ENCODE data around the gene PDE4B. TPM values are rescaled to one million over a fixed set of nuclear protein-coding genes. Genes with fewer than 3 reads are reported as not detected.

The PDE4B gene
- total and polyA plus RNA-seq, 10 of the 15 experiments (the other 5 are each of a cell fraction or from before 2014, with no cell fraction given): 3.0 to 13.2 (median 5.7) TPM

DNA sequence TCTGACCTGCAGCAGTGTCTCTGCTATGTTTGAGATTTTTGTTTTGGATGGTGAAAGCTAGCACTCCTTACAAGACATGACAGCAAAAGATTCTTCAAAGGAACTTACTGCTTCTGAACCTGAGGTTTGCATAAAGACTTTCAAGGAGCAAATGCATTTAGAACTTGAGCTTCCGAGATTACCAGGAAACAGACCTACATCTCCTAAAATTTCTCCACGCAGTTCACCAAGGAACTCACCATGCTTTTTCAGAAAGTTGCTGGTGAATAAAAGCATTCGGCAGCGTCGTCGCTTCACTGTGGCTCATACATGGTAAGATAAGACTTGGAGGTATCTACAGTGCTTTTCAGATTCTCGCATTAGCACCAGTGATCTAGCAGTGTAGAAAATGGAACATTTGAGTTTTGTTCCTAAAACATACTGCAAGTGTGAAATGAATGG lies 200.2 kb downstream of the PDE4B start (continued):
- TF ChIP-seq, protein P1, sequence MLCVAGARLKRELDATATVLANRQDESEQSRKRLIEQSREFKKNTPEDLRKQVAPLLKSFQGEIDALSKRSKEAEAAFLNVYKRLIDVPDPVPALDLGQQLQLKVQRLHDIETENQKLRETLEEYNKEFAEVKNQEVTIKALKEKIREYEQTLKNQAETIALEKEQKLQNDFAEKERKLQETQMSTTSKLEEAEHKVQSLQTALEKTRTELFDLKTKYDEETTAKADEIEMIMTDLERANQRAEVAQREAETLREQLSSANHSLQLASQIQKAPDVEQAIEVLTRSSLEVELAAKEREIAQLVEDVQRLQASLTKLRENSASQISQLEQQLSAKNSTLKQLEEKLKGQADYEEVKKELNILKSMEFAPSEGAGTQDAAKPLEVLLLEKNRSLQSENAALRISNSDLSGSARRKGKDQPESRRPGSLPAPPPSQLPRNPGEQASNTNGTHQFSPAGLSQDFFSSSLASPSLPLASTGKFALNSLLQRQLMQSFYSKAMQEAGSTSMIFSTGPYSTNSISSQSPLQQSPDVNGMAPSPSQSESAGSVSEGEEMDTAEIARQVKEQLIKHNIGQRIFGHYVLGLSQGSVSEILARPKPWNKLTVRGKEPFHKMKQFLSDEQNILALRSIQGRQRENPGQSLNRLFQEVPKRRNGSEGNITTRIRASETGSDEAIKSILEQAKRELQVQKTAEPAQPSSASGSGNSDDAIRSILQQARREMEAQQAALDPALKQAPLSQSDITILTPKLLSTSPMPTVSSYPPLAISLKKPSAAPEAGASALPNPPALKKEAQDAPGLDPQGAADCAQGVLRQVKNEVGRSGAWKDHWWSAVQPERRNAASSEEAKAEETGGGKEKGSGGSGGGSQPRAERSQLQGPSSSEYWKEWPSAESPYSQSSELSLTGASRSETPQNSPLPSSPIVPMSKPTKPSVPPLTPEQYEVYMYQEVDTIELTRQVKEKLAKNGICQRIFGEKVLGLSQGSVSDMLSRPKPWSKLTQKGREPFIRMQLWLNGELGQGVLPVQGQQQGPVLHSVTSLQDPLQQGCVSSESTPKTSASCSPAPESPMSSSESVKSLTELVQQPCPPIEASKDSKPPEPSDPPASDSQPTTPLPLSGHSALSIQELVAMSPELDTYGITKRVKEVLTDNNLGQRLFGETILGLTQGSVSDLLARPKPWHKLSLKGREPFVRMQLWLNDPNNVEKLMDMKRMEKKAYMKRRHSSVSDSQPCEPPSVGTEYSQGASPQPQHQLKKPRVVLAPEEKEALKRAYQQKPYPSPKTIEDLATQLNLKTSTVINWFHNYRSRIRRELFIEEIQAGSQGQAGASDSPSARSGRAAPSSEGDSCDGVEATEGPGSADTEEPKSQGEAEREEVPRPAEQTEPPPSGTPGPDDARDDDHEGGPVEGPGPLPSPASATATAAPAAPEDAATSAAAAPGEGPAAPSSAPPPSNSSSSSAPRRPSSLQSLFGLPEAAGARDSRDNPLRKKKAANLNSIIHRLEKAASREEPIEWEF (IDR thresholded peaks at IDR 0.05; ENCODE audit: insufficient replicate concordance, low read depth, low read length): no peak
- TF ChIP-seq HCFC1 (IDR thresholded peaks at IDR 0.05; ENCODE audit: low read length): no peak
- TF ChIP-seq, protein P2, sequence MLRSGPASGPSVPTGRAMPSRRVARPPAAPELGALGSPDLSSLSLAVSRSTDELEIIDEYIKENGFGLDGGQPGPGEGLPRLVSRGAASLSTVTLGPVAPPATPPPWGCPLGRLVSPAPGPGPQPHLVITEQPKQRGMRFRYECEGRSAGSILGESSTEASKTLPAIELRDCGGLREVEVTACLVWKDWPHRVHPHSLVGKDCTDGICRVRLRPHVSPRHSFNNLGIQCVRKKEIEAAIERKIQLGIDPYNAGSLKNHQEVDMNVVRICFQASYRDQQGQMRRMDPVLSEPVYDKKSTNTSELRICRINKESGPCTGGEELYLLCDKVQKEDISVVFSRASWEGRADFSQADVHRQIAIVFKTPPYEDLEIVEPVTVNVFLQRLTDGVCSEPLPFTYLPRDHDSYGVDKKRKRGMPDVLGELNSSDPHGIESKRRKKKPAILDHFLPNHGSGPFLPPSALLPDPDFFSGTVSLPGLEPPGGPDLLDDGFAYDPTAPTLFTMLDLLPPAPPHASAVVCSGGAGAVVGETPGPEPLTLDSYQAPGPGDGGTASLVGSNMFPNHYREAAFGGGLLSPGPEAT (IDR thresholded peaks at IDR 0.05; ENCODE audit: low read depth): no peak
- no peak for TF ChIP-seq ATF7 (IDR thresholded peaks at IDR 0.05; ENCODE audit: low read depth)

DNA sequence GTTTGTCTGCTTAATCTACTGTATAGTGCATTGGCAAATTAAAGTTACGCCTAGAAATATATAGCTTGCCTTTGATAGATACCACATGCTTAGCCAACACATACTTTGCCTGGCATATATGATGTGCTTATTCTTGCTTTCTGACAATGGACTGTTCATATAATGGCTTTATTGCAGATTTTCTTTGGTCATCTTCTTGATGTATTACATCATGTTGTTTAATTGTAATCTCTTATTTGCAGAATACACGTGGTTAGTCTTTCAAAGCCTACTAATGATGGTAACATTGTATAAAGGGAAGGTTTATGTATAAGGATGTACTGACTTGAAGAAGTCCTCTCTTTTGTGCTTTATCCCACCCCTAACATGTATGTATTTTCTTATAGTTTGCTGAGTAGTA lies 201.5 kb downstream of the PDE4B start:
- Histone ChIP-seq H3K27ac (ENCODE audit: control insufficient read depth, insufficient read depth) (no peak overlapping the region), H3K79me2 (ENCODE audit: control insufficient read depth, insufficient read depth, low read length) (no peaks in the 10 kb centered on the region), H3K9ac (ENCODE audit: control insufficient read depth, insufficient read depth, low read length) (no peak overlapping the region), H3K4me3 (no peak overlapping the region), H3K27me3 (replicated peaks in 1 of 2; ENCODE audit: control insufficient read depth in 2 of 2, insufficient read depth in 2 of 2, low read length in 1 of 2) (no peaks in the 10 kb centered on the region), H3K4me2 (ENCODE audit: control insufficient read depth, insufficient read depth) (no peak overlapping the region), H3K36me3 (ENCODE audit: control insufficient read depth in 2 of 2, insufficient read depth in 2 of 2, low read length in 1 of 2) (no peaks in the 10 kb centered on the region), H2AFZ (ENCODE audit: control insufficient read depth, low read depth, low read length) (no peak overlapping the region), H4K20me1 (ENCODE audit: control insufficient read depth, insufficient read depth) (no peaks in the 10 kb centered on the region), H3K4me1 (ENCODE audit: control insufficient read depth, insufficient read depth, low read length) (no peaks in the 10 kb centered on the region), H3K9me3 (replicated peaks; ENCODE audit: control insufficient read depth, insufficient read depth, low read length) (no peaks in the 10 kb centered on the region)
- WGBS (ENCODE audit: insufficient coverage, insufficient replicate concordance, low lambda C conversion rate, missing lambda C conversion rate): 50% methylated on average over 2 of the region's 2 CpGs
- in situ Hi-C loops (cut with MboI) (no loop called here), intact Hi-C loops (cut with micrococcal nuclease; ENCODE audit: unreplicated experiment) (no loop called here)
- ChIA-PET SMC1A (ENCODE audit: uncharacterized antibody, unreplicated experiment) (interaction anchor here (0.7 to 1.3 kb wide), 4 partner anchors 9 to 452 kb away, joined by 3 to 4 read pairs (median 3); no protein-coding TSS in a partner anchor), POLR2A (no interaction called here), RAD21 (ENCODE audit: unreplicated experiment) (no interaction called here), CTCF (interaction anchor here (1.3 kb wide), 1 partner anchor 35 kb away, joined by 3 read pairs; no protein-coding TSS in a partner anchor)
- no TSS peak for BruUV-seq (replicated peaks)
- ATAC-seq (no peak), DNase-seq (ENCODE audit: low read depth, low spot score) (no peak), FAIRE-seq (no peak)
- TF ChIP-seq, protein P3, sequence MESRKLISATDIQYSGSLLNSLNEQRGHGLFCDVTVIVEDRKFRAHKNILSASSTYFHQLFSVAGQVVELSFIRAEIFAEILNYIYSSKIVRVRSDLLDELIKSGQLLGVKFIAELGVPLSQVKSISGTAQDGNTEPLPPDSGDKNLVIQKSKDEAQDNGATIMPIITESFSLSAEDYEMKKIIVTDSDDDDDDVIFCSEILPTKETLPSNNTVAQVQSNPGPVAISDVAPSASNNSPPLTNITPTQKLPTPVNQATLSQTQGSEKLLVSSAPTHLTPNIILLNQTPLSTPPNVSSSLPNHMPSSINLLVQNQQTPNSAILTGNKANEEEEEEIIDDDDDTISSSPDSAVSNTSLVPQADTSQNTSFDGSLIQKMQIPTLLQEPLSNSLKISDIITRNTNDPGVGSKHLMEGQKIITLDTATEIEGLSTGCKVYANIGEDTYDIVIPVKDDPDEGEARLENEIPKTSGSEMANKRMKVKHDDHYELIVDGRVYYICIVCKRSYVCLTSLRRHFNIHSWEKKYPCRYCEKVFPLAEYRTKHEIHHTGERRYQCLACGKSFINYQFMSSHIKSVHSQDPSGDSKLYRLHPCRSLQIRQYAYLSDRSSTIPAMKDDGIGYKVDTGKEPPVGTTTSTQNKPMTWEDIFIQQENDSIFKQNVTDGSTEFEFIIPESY (IDR thresholded peaks at IDR 0.05): no peak
- TF ChIP-seq ASH2L (IDR thresholded peaks at IDR 0.05; ENCODE audit: borderline replicate concordance, low read depth) (no peak), PAX5 (IDR thresholded peaks at IDR 0.05; ENCODE audit: borderline replicate concordance, low read depth, low read length) (no peak), YBX1 (IDR thresholded peaks at IDR 0.05) (no peak), SUZ12 (IDR thresholded peaks at IDR 0.05; ENCODE audit: unreplicated experiment) (no peak), BRCA1 (IDR thresholded peaks at IDR 0.05; ENCODE audit: low read depth, low read length) (no peak)

All from GM12878 (cell line).